GM19452 (cell line): ENCODE results near the gene CPN2.

Source experiments
- ATAC-seq: cut with Tn5 transposase; IDR thresholded peaks from one replicate; pipeline ENCODE4 v1.9.1; 2021; ENCODE audit not compliant: unreplicated experiment

CPN2 gene

DNA sequence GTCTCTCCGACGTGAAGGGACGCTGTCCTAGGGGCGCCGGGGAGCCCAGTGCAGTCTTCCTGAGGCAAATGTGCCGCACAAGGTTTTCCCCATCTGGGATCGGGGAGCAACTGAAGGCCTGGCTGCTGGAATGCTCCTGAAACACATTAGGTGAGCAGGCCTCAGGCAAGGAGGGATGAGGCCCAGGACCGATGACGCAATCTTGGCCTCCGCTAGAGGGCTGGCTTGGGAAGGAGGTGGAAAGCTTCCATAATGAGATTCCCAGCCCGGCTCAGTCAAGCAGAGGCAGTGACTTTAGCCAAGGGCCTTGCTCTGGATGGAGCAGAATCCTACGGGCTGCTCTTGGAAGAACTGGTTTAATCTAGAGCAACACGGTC lies 50.8 kb downstream of the CPN2 start:
- no peak for ATAC-seq

DNA sequence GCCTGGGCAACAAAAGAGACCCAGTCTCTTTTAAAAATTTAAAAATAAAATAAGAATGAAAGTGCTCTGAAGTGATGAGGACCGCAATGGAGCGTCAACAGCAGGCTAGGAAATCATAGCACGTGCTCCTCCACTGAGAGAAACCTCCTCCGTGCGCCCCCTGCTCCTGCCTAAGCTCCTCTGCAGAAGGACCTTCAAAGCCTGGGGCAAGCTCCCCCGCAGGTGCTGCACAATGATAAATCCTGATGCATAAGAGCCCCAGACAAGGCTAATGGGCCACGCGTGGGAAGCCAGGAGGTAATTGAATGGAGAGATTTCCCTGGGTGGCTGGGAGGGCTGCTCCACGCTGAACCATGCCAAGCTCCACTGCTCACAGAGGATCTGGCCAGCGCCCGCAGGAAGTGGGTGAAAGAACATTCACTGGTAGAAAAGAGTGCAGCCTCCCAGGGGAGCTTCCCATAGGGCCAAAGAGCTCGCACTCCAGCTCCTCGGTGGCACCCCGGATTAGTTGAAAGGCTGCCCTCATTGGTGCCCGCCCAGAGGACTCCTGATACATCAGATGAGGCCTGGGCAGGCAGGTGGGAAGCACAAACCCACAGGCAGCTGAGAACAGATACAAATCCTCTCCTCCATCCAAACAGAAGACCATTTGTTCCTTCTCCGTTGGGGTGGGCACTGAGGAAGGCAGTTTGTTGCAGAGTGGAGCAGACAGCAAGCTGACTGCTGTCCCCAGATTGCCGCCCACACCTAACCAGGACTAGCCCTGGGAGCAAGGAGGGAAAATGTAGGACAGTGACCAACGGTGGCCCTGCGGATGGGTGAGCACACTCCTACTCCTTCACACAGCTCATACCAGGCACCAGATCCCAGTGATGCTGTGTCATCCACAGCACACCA lies 52.5 kb downstream of the CPN2 start:
- ATAC-seq, result no peak

DNA sequence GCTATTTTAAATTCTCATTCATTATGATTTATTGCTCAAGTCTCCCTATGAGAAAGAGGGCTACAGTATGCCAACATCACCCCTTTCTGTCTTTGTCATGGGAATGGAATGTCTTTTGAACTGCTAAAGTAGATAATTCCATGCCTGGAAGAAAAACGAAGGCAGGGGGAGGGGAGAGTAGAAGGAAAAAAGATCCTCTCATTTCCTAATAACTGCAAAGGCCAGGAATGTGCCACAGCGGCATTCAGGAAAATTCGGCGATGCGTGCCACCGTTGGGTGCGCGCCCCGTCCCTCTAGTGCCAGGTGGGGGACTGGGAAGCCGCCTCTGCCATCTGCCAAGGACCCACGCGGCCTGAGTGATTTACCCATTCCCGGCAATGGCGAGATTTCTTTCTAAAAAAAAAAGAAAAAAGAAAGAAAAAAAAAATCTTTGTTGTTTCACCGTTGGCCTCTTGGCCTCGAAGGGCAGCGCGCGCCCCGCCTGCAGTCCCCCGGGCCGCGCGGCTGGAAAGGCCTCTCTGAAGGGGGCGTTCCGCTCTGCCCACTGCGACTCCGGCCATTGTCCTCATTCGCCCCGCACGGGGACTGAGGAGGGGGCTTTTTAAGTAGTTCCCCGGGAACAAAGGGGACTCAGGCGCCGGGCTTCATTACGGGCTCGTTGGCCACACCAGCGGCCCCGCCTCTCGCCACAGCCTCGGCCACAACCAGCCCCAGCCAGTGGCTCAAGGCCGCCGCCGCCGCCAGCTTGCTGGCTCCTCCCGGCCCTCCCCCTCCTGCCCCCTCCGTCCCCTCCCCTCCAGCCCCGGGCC lies 54.5 kb downstream of the CPN2 start:
- no peak for ATAC-seq

DNA sequence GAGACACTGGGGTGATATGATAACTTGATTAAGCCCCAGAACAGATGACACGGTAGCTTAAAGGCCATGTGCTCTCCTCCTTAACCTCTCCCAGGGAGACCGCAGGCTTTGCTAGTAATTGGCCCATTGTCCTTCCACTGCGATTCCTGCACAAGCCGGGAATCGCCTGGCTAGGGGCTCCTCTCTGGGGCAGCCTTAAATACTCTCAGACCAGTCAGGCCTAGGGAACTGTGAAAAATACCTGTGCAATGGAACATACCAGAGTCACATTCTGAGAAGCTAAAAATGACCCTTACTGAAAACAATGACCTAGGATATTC lies 56.3 kb downstream of the CPN2 start:
- no peak for ATAC-seq

DNA sequence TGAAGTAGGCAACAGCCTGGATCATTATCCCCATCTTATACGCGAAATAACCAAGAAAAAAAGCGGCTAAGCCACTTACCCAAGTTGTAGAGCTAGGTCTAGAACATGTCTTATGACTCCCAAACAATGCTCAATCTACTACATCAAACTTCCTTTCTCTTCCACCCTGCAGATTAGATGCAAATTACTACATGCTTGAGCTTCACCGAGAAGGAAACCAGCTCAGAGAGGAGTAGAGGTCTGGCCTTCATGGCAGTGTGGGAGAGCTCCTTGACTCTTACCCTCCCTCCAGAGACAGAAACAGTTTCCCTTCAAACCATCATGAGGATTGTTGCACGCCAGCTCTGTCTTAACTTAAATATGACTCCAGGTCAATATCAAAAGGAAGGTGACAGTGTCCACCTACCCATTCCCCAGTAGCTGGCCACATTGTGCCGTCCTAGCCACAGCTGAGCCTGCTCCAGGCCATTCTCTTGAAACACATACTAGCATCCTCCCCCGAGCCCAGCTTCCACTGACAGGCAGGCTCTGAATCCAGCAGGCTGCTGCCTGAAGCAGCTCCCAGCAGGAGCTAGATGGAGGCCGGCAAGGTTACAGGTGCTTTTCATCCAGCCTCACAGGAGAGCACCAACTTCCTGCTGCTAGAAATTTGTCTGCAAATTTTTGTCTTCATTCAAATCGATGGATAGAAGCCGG lies 56.8 kb downstream of the CPN2 start:
- no peak for ATAC-seq

DNA sequence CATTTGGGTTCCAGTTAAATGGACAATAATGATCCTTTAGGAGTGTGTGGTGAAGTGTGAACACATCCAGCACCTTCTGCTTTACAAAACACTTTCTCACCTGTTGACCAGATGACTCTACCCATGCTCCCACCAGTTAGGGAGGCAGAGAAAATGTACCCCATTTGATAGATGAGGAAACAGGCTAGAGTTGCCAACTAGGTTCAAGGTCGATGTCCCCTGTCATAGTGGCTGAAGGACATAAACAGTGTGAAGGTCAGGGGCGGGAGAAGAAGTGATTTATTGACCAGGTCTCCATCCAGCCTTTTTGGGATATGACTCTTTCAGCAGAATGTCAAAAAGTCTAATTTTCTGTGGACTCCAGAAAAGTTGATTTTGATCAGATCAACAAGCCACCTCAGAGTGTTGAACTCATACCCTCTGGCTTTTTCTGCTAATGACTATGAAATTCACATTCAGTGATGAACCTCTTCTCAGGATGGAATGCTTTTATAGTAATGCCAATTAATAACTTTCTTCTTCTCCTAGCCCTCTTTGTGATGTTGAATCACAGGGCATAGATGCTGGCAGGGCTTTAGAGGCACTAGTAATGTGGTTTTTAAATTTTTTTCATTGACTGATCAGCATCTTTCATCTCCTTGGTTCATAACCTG lies 57.5 kb downstream of the CPN2 start:
- ATAC-seq, result no peak

DNA sequence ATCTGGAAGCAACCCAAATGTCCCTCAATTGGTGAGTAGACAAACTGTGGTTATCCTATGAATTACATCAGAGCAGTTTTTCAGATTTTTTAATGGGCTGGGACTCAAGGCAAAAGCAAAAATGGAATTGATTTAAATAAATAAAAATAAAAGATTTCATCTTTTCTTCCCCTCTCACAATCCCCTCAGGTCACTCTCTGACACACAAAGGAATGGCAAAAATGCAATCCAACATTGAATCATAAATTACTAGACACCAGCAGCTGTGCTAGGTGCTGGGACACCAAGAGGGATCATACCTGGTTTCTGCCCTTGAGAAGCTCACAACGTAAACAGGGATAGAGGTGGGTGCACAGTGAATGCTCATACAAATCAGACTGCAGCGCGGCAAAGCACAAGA lies 58.8 kb downstream of the CPN2 start:
- ATAC-seq, result no peak
